Measurements from ENCODE around the gene CHDH.

CHDH gene

GRCh38 chr3:53806182-53807116 is 39.8 kb downstream of the CHDH start:
- FAIRE-seq = no peak

GRCh38 chr3:53805463-53806159 is 40.6 kb downstream of the CHDH start:
- no peak for FAIRE-seq

- FAIRE-seq = no peak
Measured at GRCh38 chr3:53804697-53805462, 41.3 kb downstream of the CHDH start.

GRCh38 chr3:53803816-53804695 is 42.2 kb downstream of the CHDH start:
- FAIRE-seq = no peak

GRCh38 chr3:53803124-53803815 is 42.9 kb downstream of the CHDH start:
- no peak for FAIRE-seq

GRCh38 chr3:53802256-53802880 is 43.9 kb downstream of the CHDH start:
- no peak for FAIRE-seq

- no peak for FAIRE-seq
Measured at GRCh38 chr3:53801319-53801718, 44.9 kb downstream of the CHDH start.

GRCh38 chr3:53800041-53800906 is 45.9 kb downstream of the CHDH start:
- no peak for FAIRE-seq

GRCh38 chr3:53799338-53799865 is 46.8 kb downstream of the CHDH start:
- no peak for FAIRE-seq

GRCh38 chr3:53798144-53798543 is 48.1 kb downstream of the CHDH start:
- FAIRE-seq = no peak

- FAIRE-seq = no peak
Measured at GRCh38 chr3:53795789-53796560, 50.2 kb downstream of the CHDH start.

GRCh38 chr3:53795176-53795575 is 51.0 kb downstream of the CHDH start:
- FAIRE-seq = no peak

- no peak for FAIRE-seq
Measured at GRCh38 chr3:53794597-53794996, 51.6 kb downstream of the CHDH start.

- FAIRE-seq = no peak
Measured at GRCh38 chr3:53792866-53793265, 53.4 kb downstream of the CHDH start.

- FAIRE-seq = no peak
Measured at GRCh38 chr3:53791317-53791716, 54.9 kb downstream of the CHDH start.

- no peak for FAIRE-seq
Measured at GRCh38 chr3:53790470-53790869, 55.7 kb downstream of the CHDH start.

GRCh38 chr3:53789459-53789858 is 56.8 kb downstream of the CHDH start:
- FAIRE-seq = no peak

- no peak for FAIRE-seq
Measured at GRCh38 chr3:53788038-53788437, 58.2 kb downstream of the CHDH start.

- no peak for FAIRE-seq
Measured at GRCh38 chr3:53787016-53787415, 59.2 kb downstream of the CHDH start.

All from TTC549 (cell line).